ENCODE measurements around the gene ATF7IP2.

DNA sequence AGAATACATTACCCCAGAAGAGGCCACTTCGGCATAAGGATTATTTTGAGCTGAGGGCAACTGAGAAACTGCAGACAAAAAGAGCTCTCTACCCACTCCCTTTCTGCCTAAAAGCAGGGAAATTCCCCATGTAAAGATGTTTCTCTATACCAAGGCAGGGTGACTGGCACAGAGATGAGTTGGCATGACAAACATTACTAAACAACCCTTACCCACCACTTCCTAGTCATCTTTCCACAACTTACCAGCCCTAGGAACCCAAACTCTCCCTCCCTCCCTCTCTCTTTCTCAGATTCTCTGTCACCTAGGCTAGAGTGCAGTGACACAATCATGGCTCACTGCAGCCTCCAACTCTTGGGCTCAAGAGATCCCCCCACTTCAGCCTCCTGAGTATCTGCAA, 126.0 kb downstream of the ATF7IP2 start:
- TF ChIP-seq USF1 (CRISPR knock-in tag; IDR thresholded peaks at IDR 0.05) (no peak), CBX3 (IDR thresholded peaks at IDR 0.05; ENCODE audit: borderline replicate concordance in 1 of 2, low read length in 2 of 2) (no peak), MYC (IDR thresholded peaks at IDR 0.05; ENCODE audit: low read depth, low read length) (no peak), MYC (CRISPR knock-in tag; IDR thresholded peaks at IDR 0.05; ENCODE audit: borderline replicate concordance, low read depth) (no peak), NFE2L1 (tag; IDR thresholded peaks at IDR 0.05; ENCODE audit: borderline replicate concordance, low read depth) (no peak)
